Renal cortical epithelial cell (primary cell): ENCODE results near the gene ZBTB16. TPM values are rescaled to one million over a fixed set of nuclear protein-coding genes. Genes with fewer than 3 reads are reported as not detected.

ENCODE experiments used
- DNase-seq: peaks from one replicate; pipeline ENCODE4 v3.0.0-alpha.2; 2011; ENCODE audit warnings: low read depth
- total RNA-seq: library from RNA; depleted of rRNA; stranded (reverse); fragments of >200 nt; gene quantifications from 2 replicates; pipeline ENCODE4 v1.2.3, GENCODE V29; 2014

Gene ZBTB16
- total RNA-seq, 1 donor from 2014 or later: 53.7 TPM

DNA sequence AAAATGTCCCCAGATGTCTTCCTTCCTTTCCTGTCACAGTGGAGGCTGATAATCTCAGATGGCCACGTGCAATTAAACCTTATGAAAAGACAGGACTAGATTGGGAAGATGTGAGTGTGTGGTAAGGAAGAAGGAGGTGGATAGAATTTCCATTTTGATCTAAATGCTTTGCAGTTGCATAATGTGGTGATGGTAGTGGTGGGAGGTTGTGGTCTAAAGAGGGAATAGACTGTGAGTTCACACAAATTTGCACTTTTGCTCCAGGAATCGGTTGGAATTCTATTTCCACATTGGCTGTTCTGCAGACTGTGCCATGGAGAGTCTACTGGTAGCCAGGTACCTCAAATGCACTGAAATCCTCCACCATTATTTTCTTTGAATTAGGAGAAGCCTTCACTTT lies 93.3 kb downstream of the ZBTB16 start:
- DNase-seq: no peak

GRCh38 chr11:114153224-114153623 lies 93.7 kb downstream of the ZBTB16 start:
- no peak for DNase-seq

- peak; percentile 80 for DNase-seq
Observed at GRCh38 chr11:114154271-114155047, 94.9 kb downstream of the ZBTB16 start.

GRCh38 chr11:114155116-114155515 lies 95.6 kb downstream of the ZBTB16 start:
- no peak for DNase-seq

DNA sequence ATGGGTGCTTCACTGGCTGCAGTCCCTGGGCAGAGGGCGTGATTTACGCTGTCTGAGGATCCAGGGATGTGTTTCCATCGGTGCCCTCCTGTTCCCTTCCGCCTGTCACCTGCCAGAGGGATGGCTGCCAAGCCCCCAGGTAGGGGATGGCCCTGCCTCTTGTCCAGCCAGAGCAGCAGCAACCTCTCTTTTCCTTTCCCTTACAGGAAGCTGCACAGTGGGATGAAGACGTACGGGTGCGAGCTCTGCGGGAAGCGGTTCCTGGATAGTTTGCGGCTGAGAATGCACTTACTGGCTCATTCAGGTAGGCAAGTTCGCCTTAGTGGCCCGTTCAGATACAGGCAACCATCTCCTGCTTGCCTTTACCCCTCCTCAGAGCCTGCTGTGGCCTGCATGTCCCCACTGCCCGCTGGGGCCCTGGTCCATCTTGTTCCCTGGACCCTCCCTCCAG lies 96.6 kb downstream of the ZBTB16 start:
- DNase-seq: no peak

DNA sequence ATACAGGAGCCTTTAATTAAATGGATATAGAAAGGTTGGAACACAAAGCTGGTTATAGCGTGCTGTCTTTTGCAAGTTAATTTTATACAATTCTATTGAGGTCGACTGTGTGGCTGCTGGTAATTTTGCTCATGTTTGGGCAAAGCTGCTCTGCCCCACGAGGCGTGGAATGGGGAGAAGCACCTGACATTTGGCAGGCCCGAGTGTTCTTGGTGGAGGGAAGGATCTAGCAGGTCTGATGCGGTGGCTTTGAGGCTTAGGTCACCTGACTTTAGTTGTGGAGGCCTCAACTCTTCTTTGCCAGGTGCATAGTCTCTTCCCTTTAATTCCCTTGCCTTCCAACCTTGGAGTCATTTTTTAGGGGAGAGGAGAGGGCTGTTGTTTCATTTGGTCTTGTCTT lies 97.3 kb downstream of the ZBTB16 start:
- DNase-seq: no peak

DNA sequence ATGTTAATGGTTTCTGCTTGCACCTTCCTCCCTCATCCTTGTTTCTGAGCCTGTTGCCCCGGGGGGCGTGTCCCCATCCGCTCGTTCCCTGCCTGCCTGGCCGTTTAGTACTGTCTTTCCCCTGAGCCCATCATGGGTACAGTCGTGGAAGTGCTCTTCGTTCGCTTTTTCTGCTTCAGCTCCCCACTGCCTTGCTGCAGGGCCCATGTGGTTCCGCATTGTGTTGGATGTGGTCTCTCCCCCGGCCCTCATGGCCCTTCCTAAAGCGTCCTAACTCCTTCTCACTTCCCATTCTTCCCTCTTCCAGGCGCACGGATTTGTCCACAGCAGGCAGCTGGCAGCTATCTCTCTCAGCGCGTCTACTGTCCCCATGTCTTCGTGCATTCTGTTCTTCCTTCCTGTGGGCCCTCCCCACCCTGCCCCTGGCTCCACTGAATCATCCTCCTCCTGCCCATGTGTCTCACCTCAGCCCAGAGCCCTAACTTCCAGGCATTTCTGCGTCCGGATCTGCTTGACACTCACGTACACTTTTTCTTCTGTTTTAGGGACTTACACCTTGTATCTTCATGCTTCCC lies 98.1 kb downstream of the ZBTB16 start:
- DNase-seq: no peak

DNA sequence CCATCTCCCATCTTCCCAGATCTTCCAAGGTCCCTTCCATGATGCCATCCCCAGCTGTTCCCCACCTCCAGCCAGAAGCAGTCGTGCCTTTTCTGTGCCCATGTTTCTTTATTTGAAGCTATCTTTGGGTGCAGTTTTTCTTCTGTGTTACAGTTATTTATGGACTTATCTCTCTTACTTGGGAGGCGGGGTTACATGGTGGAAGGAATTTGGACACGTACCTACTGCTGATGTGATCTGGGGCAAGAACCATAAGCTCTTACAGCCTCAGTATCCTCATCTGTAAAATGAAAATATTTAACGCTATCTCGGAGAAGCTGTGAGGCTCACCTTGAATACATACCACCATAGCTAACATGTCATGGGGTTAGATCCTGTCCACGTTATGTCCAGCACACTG lies 98.9 kb downstream of the ZBTB16 start:
- no peak for DNase-seq

DNA sequence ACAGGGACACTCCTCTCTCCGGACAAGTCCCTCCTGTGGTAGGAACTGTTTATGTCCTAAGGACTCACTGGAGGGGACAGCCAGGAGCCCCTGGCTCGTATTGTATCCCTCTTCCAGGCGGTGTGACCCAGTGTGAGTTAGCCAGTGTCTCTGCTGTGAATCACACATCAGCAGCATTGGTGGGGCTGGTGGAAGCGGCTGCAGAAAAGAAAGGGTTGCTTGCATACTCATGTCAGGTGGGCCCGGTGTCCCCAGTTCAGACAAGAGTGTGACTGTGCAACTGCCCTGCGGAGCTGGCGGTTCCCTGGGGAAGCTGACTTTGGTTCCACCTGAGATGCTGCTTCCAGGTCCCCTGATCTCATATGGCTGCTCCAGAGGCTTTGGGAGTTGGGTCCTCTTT lies 99.4 kb downstream of the ZBTB16 start:
- no peak for DNase-seq

- DNase-seq: peak; percentile 69
Observed at GRCh38 chr11:114159320-114159719, 99.8 kb downstream of the ZBTB16 start.

DNA sequence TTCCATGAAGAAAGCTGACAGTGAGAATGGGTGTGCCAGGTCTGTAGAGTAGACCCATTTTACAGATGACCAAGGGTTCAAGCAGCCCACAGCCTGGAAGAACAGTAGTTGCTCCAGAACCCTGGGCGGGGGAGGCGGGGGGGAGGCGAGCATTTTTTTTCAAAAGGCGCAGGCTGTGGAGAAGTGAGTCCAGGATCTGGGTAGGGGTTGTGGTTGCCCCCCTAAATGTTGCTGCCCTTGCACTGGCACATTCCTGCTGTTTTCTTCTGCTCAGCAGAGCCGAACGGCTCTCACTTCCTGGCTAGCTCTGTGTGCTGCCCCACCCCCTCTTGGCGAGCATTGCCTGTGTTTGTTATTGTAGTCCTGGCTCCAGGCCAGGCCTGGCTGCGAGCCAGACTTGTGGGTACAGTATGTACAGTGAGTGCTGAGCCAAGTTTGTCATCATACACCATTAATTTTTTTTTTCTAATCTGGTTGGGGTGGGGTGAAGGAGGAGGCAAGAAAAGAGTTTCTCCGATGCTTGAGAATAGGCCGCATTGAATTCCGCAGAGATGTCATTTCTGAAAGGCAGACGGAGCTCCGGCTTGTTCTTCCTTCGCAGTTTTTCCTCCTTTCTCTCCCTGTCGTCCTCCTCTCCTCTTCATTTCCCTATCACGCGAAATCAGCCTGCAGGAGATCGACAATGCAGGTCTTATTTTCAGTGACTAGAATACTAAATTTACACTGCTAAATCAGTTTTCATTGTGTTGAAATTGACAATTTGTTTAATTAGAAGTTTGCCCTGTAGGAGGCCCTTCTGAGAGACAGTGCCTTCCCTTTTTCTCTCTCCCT lies 100.5 kb downstream of the ZBTB16 start:
- DNase-seq: peak; percentile 94

DNA sequence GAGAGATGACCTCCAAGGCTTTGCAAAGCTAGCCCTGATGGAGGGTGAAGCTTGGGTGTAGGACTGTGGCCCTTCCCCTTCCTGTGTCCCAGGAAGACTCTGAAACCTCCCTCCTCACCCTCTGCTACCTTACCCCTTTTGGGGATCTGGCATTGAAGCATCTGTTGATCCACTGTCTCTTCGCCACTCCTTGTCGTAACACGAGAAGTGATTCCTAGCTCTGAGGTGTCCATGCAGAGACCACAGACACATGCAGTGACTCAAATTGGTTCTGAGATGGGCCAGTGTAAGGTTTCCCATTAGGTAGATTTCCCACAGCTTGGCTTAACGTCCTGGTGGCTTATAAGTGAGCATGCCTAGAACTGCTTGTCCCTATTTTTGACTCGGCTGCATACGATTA lies 101.4 kb downstream of the ZBTB16 start:
- DNase-seq: peak; percentile 46

- DNase-seq: no peak
Observed at GRCh38 chr11:114161486-114162250, 102.2 kb downstream of the ZBTB16 start.

GRCh38 chr11:114162719-114163123 lies 103.2 kb downstream of the ZBTB16 start:
- DNase-seq: peak; percentile 99

- DNase-seq: peak; percentile 88
Observed at GRCh38 chr11:114163229-114163631, 103.7 kb downstream of the ZBTB16 start.

DNA sequence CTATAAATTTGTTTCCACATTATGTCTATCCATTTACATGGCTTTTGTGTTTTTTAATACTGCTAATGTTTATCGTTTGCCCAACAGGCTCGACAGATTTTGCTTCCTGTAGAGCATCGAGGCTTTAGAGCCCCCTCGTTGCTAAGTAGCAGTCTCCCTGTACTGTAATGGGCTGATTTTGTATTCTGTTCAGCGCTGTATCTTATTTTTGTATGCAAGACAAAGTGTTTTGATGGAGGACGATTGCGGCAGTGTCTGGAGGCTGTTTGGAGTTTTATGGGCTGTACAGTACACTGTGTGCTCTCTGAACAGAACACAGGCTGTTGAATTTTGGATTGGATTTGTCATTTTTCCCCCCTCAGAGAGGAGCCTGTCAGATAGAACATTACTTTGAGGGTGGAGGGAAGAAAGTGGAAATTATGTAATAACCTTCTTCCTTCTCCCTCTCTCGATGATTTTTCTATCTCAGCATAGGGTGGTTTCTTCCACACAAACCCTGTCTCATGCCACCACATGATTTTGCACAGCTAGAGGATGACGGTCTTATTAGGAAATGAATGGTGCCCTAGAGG lies 104.4 kb downstream of the ZBTB16 start:
- peak; percentile 57 for DNase-seq

DNA sequence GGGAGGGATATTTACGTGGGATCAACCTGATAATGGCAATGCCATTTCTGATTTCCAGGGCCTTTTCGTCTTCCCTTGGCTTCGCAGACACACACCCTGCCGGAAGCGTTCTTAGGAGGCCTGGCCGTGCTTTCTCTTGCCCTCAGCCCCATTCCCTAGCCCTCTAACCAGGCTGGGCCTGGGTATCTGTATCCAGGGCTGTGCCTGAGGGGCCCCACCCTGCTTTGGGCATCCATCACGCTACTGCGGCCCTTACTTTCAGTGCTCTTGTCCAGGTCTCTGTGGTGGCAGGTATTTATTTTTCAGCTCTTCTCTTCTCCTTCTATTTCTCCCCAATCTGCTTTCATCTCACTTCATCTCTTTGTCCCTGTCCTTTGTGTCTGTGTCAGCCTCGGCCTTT lies 105.0 kb downstream of the ZBTB16 start:
- no peak for DNase-seq

GRCh38 chr11:114165326-114166230 lies 106.1 kb downstream of the ZBTB16 start:
- DNase-seq: no peak

DNA sequence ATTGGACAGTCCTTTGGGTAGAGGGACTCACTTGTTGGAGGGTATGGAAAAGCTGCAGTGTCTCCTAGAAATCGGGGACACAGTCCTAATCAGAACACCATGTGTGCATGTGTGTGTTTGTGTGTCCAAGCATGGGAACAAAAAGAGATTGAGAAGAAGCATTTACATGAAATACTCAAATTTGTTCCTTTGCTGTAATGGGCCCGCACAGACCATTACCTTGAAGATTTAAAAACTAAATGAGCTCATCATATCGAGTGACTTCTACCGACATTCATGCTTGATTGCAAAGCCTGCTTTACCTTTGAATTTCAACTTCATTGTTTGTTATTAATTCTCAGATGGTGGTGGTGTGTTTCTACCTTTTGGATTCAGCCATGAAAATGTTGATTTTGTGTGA lies 106.9 kb downstream of the ZBTB16 start:
- DNase-seq: no peak

DNA sequence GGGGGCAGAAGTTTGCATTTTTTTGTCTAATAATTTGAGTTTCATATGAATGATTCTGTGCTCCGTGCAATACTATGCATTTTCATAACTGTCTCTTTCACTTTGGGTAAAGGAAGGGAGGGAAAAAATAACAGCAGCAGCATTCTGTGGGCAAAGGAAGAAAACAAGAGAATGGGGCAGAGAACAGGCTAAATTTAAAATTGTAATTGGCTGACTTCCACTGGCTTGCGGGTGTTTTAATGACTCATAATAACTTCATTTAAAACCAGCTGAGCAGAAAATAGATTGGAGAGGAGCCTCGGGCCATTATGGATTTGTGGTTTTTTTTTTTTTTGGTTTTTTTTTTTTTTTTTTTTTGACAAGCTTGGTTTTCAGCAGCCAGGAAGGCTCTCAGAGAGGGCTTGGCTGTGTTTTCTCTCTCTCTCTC lies 107.4 kb downstream of the ZBTB16 start:
- DNase-seq: peak; percentile 91
